ENCODE data around the gene PACS2. TPM values are rescaled to one million over a fixed set of nuclear protein-coding genes. Genes with fewer than 3 reads are reported as not detected.
A peak's percentile ranks its signal among the peaks of the same experiment; 100 is the strongest.

The PACS2 gene
- total and polyA plus RNA-seq, 2 of the 4 experiments (the other 2 are of a cell fraction), result 15.6 to 32.2 TPM

- Histone ChIP-seq H3K18ac (ENCODE audit: low read depth, low read length) (no peak overlapping the region), H3K9me1 (ENCODE audit: insufficient read depth, low read length) (peaks cover 9% of the 10 kb centered on the region; the same call in 1 of the 2 replicates), H3K27ac (ENCODE audit: insufficient read depth, low read length) (no peak overlapping the region), H3K4me1 (ENCODE audit: control insufficient read depth, insufficient read depth, low read length) (peaks cover 5% of the 10 kb centered on the region; the same call in 1 of the 2 replicates), H2BK15ac (ENCODE audit: low read depth, low read length) (no peak overlapping the region), H3K9ac (ENCODE audit: low read depth, low read length) (no peak overlapping the region), H4K5ac (ENCODE audit: low read depth, low read length) (no peak overlapping the region), H3K4ac (ENCODE audit: low read depth, low read length) (no peak overlapping the region), H2BK5ac (ENCODE audit: low read depth, low read length, poor library complexity, severe bottlenecking) (no peak overlapping the region), H4K91ac (ENCODE audit: insufficient read depth, low read depth, low read length) (no peak overlapping the region), H3K27me3 (ENCODE audit: control insufficient read depth, insufficient read depth, low read length) (no peaks in the 10 kb centered on the region), H4K8ac (ENCODE audit: low read depth in 2 of 2, low read length in 2 of 2) (no peak overlapping the region), H3K23ac (ENCODE audit: low read depth, low read length) (no peak overlapping the region), H3K4me3 (ENCODE audit: insufficient read depth, low read depth, low read length) (no peak overlapping the region), H2AK9ac (replicated peaks; ENCODE audit: low read depth, low read length, poor library complexity) (no peak overlapping the region), H3K4me2 (ENCODE audit: low read depth, low read length) (no peak overlapping the region), H3K14ac (replicated peaks; ENCODE audit: low read depth, low read length) (no peak overlapping the region), H2AFZ (replicated peaks; ENCODE audit: low read length, poor library complexity) (peak overlapping the region; percentile 43), H2BK20ac (ENCODE audit: low read depth, low read length) (no peak overlapping the region), H2BK120ac (ENCODE audit: low read depth, low read length) (no peak overlapping the region), H3K36me3 (ENCODE audit: control insufficient read depth, insufficient read depth, low read length) (no peaks in the 10 kb centered on the region), H3K9me3 (ENCODE audit: control insufficient read depth, insufficient read depth, low read length) (no peaks in the 10 kb centered on the region; the same call in 1 of the 2 replicates), H2AK5ac (ENCODE audit: low read depth, low read length) (no peak overlapping the region), H3K79me1 (ENCODE audit: low read depth in 1 of 2, low read length in 2 of 2) (peaks cover 11 to 68% of the 10 kb centered on the region in 2 experiments), H4K20me1 (ENCODE audit: insufficient read depth, low read length) (peaks cover 56% of the 10 kb centered on the region), H3K56ac (ENCODE audit: extremely low read depth, insufficient read depth, low read length) (no peak overlapping the region)
- ChIA-PET POLR2A (ENCODE audit: unreplicated experiment) (no interaction called here), CTCF (no interaction called here)
- dilution Hi-C loops (cut with HindIII; ENCODE audit: low sequenced_read_pairs, unreplicated experiment), result no loop called here
- in situ Hi-C loops (cut with MboI; ENCODE audit: low sequenced_read_pairs), result no loop called here
- 96% methylated on average over 4 of the region's 15 CpGs; no CpG with 5 or more reads in 1 of the 2 experiments for WGBS, 2 experiments (ENCODE audit: extremely low coverage in 2 of 2, insufficient read length in 1 of 2)
- intact Hi-C loops (cut with micrococcal nuclease), result no loop called here
- no TSS peak for BruUV-seq (replicated peaks)
- TF ChIP-seq ELK1 (IDR thresholded peaks at IDR 0.05; ENCODE audit: borderline replicate concordance, low read depth, low read length) (no peak), RAD21 (IDR thresholded peaks at IDR 0.05; ENCODE audit: low read length) (no peak), SMC3 (IDR thresholded peaks at IDR 0.05; ENCODE audit: low read depth, low read length) (no peak)
- no peak for DNase-seq
- ATAC-seq (ENCODE audit: low read depth), result no peak
These were observed 18.5 kb downstream of the PACS2 start for GRCh38 chr14:105333020-105333490.

All from IMR-90 (cell line).